ENCODE measurements around the gene ZNF333.
"Not testable (repeated sequence)": the region's sequence is repeated elsewhere in the genome, so short reads cannot be mapped to it uniquely, and the experiment has no call there.

ZNF333 gene

GRCh38 chr19:14762111-14762510 lies 72.3 kb downstream of the ZNF333 start:
- Histone ChIP-seq H3K9me3 (ENCODE audit: control insufficient read depth, insufficient read depth, low read length) (no peaks in the 10 kb centered on the region), H3K36me3 (ENCODE audit: control insufficient read depth, low read length) (no peaks in the 10 kb centered on the region), H3F3A (ENCODE audit: control insufficient read depth, insufficient read depth) (no peaks in the 10 kb centered on the region), H3K27ac (ENCODE audit: low read depth, low read length) (no peak overlapping the region), H3K4me2 (ENCODE audit: low read length) (no peak overlapping the region), H3K4me3 (ENCODE audit: low read length) (no peak overlapping the region), H3K9me2 (replicated peaks; ENCODE audit: control insufficient read depth, low read length) (no peaks in the 10 kb centered on the region), H3K4me1 (ENCODE audit: control insufficient read depth, low read length) (no peaks in the 10 kb centered on the region), H3K79me2 (ENCODE audit: control insufficient read depth, low read length) (no peaks in the 10 kb centered on the region), H4K20me1 (ENCODE audit: control insufficient read depth, insufficient read depth, low read depth, low read length) (no peaks in the 10 kb centered on the region), H3K27me3 (ENCODE audit: control insufficient read depth, low read length) (no peaks in the 10 kb centered on the region)
- TF ChIP-seq EZH2phosphoT487 (IDR thresholded peaks at IDR 0.05; ENCODE audit: borderline replicate concordance, low read length) (no peak), CTCF (IDR thresholded peaks at IDR 0.05; ENCODE audit: low read depth, low read length, poor library complexity, severe bottlenecking) (no peak)

GRCh38 chr19:14763497-14764145 lies 73.8 kb downstream of the ZNF333 start:
- no peaks in the 10 kb centered on the region for H3K4me1 ChIP-seq (ENCODE audit: control insufficient read depth, low read length)
- H4K20me1 ChIP-seq (ENCODE audit: control insufficient read depth, insufficient read depth, low read depth, low read length) = no peaks in the 10 kb centered on the region
- TF ChIP-seq EZH2phosphoT487 (IDR thresholded peaks at IDR 0.05; ENCODE audit: borderline replicate concordance, low read length) = no peak
- no peak for TF ChIP-seq CTCF (IDR thresholded peaks at IDR 0.05; ENCODE audit: low read depth, low read length, poor library complexity, severe bottlenecking)
- H3K9me2 ChIP-seq (replicated peaks; ENCODE audit: control insufficient read depth, low read length) = no peaks in the 10 kb centered on the region
- H3K27me3 ChIP-seq (ENCODE audit: control insufficient read depth, low read length) = no peaks in the 10 kb centered on the region
- no peak overlapping the region for H3K4me3 ChIP-seq (ENCODE audit: low read length)
- no peaks in the 10 kb centered on the region for H3F3A ChIP-seq (ENCODE audit: control insufficient read depth, insufficient read depth)
- no peaks in the 10 kb centered on the region for H3K79me2 ChIP-seq (ENCODE audit: control insufficient read depth, low read length)
- H3K9me3 ChIP-seq (ENCODE audit: control insufficient read depth, insufficient read depth, low read length) = no peaks in the 10 kb centered on the region
- no peak overlapping the region for H3K4me2 ChIP-seq (ENCODE audit: low read length)
- H3K27ac ChIP-seq (ENCODE audit: low read depth, low read length) = no peak overlapping the region
- H3K36me3 ChIP-seq (ENCODE audit: control insufficient read depth, low read length) = no peaks in the 10 kb centered on the region

GRCh38 chr19:14764401-14764800 lies 74.6 kb downstream of the ZNF333 start:
- no peaks in the 10 kb centered on the region for H3K36me3 ChIP-seq (ENCODE audit: control insufficient read depth, low read length)
- no peak overlapping the region for H3K4me3 ChIP-seq (ENCODE audit: low read length)

GRCh38 chr19:14765403-14765802 lies 75.6 kb downstream of the ZNF333 start:
- H3K4me3 ChIP-seq (ENCODE audit: low read length); H4K20me1 ChIP-seq (ENCODE audit: control insufficient read depth, insufficient read depth, low read depth, low read length); H3K27ac ChIP-seq (ENCODE audit: low read depth, low read length); H3K4me2 ChIP-seq (ENCODE audit: low read length); H3F3A ChIP-seq (ENCODE audit: control insufficient read depth, insufficient read depth); H3K4me1 ChIP-seq (ENCODE audit: control insufficient read depth, low read length); H3K9me3 ChIP-seq (ENCODE audit: control insufficient read depth, insufficient read depth, low read length); H3K9me2 ChIP-seq (replicated peaks; ENCODE audit: control insufficient read depth, low read length); H3K79me2 ChIP-seq (ENCODE audit: control insufficient read depth, low read length); H3K27me3 ChIP-seq (ENCODE audit: control insufficient read depth, low read length); H3K36me3 ChIP-seq (ENCODE audit: control insufficient read depth, low read length): not testable (repeated sequence)

More at GRCh38 chr19:14764401-14764800, 74.6 kb downstream of the ZNF333 start:
- Histone ChIP-seq H3K4me1 (ENCODE audit: control insufficient read depth, low read length) (no peaks in the 10 kb centered on the region), H3K27me3 (ENCODE audit: control insufficient read depth, low read length) (no peaks in the 10 kb centered on the region), H4K20me1 (ENCODE audit: control insufficient read depth, insufficient read depth, low read depth, low read length) (no peaks in the 10 kb centered on the region), H3K79me2 (ENCODE audit: control insufficient read depth, low read length) (no peaks in the 10 kb centered on the region), H3K9me3 (ENCODE audit: control insufficient read depth, insufficient read depth, low read length) (no peaks in the 10 kb centered on the region), H3K4me2 (ENCODE audit: low read length) (no peak overlapping the region), H3K9me2 (replicated peaks; ENCODE audit: control insufficient read depth, low read length) (no peaks in the 10 kb centered on the region), H3F3A (ENCODE audit: control insufficient read depth, insufficient read depth) (no peaks in the 10 kb centered on the region), H3K27ac (ENCODE audit: low read depth, low read length) (no peak overlapping the region)
- TF ChIP-seq CTCF (IDR thresholded peaks at IDR 0.05; ENCODE audit: low read depth, low read length, poor library complexity, severe bottlenecking) (no peak), EZH2phosphoT487 (IDR thresholded peaks at IDR 0.05; ENCODE audit: borderline replicate concordance, low read length) (no peak)

- not testable (repeated sequence) for H3K36me3 ChIP-seq (ENCODE audit: control insufficient read depth, low read length)
Observed at GRCh38 chr19:14765841-14766240, 76.0 kb downstream of the ZNF333 start.

More at GRCh38 chr19:14765841-14766240, 76.0 kb downstream of the ZNF333 start:
- not testable (repeated sequence) for H3K4me3 ChIP-seq (ENCODE audit: low read length); H3F3A ChIP-seq (ENCODE audit: control insufficient read depth, insufficient read depth); H3K27ac ChIP-seq (ENCODE audit: low read depth, low read length); H3K27me3 ChIP-seq (ENCODE audit: control insufficient read depth, low read length); H3K4me2 ChIP-seq (ENCODE audit: low read length); H3K4me1 ChIP-seq (ENCODE audit: control insufficient read depth, low read length); H3K79me2 ChIP-seq (ENCODE audit: control insufficient read depth, low read length); H4K20me1 ChIP-seq (ENCODE audit: control insufficient read depth, insufficient read depth, low read depth, low read length); H3K9me2 ChIP-seq (replicated peaks; ENCODE audit: control insufficient read depth, low read length); H3K9me3 ChIP-seq (ENCODE audit: control insufficient read depth, insufficient read depth, low read length)
